Posterior vena cava (tissue), 2 donors: ENCODE results near the gene SLC26A11. TPM values are rescaled to one million over a fixed set of nuclear protein-coding genes. Genes with fewer than 3 reads are reported as not detected.
"Not testable (repeated sequence)": the region's sequence is repeated elsewhere in the genome, so short reads cannot be mapped to it uniquely, and the experiment has no call there.

ENCODE experiments used
- DNase-seq: peaks from one replicate; pipeline ENCODE4 v3.0.0-alpha.2; 2020; ENCODE audit warnings: low spot score
- intact Hi-C, 2 donors: fragments of 100-400 bp; cut with DNase I; formaldehyde crosslinking; loops; one replicate each; pipeline versions ENCODE4 v1.14.1 to v1.14.2; 2022 to 2023
- total RNA-seq, 2 donors: library from RNA; stranded (reverse); fragmentation: NEBNext Ultra II Directional; extraction: Animal tissue kit (Norgen Biotek cat#: 25700); gene quantifications; one replicate each; pipeline ENCODE4 v1.2.1, GENCODE V29; 2021
- donor health status: DM: yes; HTN: yes; CAD: no.
- donor health status: DM: yes; HTN: yes; CAD: no.

The SLC26A11 gene
- total RNA-seq, 2 donors from 2014 or later: 10.0 to 11.9 TPM

GRCh38 chr17:80253631-80254395 lies 33.6 kb downstream of the SLC26A11 start:
- intact Hi-C loops: no loop called here

DNA sequence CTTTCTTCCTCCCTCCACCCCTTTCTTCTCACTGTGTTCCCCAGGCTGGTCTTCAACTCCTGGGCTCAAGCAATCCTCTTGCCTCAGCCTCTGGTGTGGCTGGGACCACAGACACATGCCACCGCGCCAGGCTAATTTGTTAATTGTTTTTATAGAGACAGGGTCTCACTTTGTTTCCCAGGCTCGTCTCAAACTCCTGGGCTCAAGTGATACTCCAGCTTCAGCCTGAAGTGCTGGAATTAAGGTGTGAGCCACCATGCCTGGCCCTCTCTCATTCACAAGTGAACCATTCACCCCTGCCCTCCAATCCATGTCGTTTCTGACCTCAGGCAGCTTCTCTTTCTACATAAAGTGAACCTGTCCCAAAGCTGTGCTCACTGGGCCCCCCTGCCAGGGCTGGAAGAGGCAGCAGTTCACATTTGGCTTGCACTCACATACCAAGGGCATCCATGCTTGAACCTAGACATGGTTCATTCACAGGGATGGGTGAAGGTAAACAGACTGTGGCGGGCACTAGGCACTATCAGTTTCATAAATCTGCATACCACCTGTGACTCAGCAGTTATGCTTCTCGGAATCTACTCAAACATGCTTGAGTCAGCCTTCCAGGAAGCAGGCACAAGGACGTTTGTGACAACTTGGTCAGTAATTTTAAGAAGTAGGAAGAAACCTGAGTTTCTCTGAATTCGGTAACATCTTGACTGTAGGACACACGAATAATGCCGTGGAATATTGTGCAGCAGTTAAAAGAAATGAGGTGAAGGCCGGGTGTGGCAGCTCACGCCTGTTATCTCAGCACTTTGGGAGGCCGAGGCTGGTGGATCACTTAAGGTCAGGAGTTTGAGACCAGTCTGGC lies 34.4 kb downstream of the SLC26A11 start:
- intact Hi-C loops: no loop called here
- DNase-seq: no peak

More at GRCh38 chr17:80253631-80254395, 33.6 kb downstream of the SLC26A11 start:
- DNase-seq: no peak

DNA sequence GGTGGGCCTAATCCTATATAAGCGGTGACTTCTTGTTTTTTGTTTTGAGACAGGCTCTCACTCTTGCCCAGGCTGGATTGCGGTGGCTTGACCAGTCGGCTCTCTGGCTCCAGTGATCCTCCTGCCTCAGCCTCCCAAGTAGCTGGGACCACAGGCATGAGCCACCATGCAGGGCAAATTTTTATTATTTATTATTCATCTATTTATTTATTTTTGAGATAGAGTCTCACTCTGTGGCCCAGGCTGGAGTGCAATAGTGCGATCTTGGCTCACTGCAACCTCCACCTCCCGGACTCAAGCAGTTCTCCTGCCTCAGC lies 35.8 kb downstream of the SLC26A11 start:
- intact Hi-C loops: no loop called here
- DNase-seq: no peak

- intact Hi-C loops: no loop called here
- DNase-seq: no peak
Observed at GRCh38 chr17:80257716-80258213, 37.5 kb downstream of the SLC26A11 start.

- intact Hi-C loops, DNase-seq: not testable (repeated sequence)
Observed at GRCh38 chr17:80258296-80258695, 38.1 kb downstream of the SLC26A11 start.

GRCh38 chr17:80259457-80260068 lies 39.3 kb downstream of the SLC26A11 start:
- no peak for DNase-seq
- intact Hi-C loops: loop anchor here in 1 of 2 donors (2.0 kb wide), 1 partner anchor 15 kb away; no protein-coding TSS in a partner anchor

- intact Hi-C loops: loop anchor here in 1 of 2 donors (2.0 kb wide), 1 partner anchor 15 kb away; no protein-coding TSS in a partner anchor
Observed at GRCh38 chr17:80260069-80260535, 39.9 kb downstream of the SLC26A11 start.

GRCh38 chr17:80260791-80261158 lies 40.5 kb downstream of the SLC26A11 start, which contains the start of gene RNF213:
Gene RNF213 (plus strand): TSS chr17:80260852. CDS start chr17:80263682, 2,830 bp downstream.
- intact Hi-C loops: loop anchor here in 1 of 2 donors (2.0 kb wide), 1 partner anchor 14 kb away; no protein-coding TSS in a partner anchor
- DNase-seq: peak; percentile 88

More at GRCh38 chr17:80260069-80260535, 39.9 kb downstream of the SLC26A11 start:
- DNase-seq: peak; percentile 93

DNA sequence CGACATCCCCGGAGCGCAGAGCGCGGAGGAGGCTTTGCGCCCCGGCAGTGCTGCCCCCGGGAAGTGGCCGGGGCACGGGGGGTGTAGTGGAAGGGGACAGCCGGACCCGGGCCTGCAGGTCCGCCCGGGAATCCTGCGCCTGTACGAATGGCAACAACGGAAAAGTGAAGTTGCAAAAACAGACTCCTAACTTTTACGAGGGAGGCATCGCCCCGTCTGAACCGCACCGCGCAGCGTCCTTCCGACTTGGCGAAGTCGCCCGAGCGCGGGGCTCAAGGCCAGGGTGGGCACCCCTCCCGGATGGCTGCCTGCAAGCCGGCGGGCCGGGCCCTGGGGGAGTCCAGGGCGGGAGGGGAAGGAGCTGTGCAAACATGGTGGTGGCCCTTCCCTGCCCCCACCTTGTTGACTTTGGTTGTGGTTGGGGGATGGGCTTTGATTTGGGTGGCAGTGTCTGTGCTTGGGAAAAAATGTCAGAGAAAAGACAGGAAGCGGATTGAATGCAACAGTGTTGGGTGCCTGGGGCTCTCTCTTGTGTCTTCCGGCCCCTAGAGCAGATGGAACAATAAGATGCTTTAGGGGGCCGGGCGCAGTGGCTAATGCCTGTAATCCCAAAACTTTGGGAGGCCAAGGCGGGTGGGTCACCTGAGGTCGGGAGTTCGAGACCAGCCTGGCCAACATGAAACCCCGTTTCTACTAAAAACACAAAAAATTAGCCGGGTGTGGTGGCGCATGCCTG lies 41.1 kb downstream of the SLC26A11 start:
- intact Hi-C loops: loop anchor here in 1 of 2 donors (2.0 kb wide), 1 partner anchor 13 kb away; no protein-coding TSS in a partner anchor
- peak; percentile 90 for DNase-seq

- DNase-seq: no peak
- intact Hi-C loops: loop anchor here in 1 of 2 donors (2.0 kb wide), 1 partner anchor 13 kb away; no protein-coding TSS in a partner anchor
Observed at GRCh38 chr17:80261895-80262279, 41.7 kb downstream of the SLC26A11 start.

DNA sequence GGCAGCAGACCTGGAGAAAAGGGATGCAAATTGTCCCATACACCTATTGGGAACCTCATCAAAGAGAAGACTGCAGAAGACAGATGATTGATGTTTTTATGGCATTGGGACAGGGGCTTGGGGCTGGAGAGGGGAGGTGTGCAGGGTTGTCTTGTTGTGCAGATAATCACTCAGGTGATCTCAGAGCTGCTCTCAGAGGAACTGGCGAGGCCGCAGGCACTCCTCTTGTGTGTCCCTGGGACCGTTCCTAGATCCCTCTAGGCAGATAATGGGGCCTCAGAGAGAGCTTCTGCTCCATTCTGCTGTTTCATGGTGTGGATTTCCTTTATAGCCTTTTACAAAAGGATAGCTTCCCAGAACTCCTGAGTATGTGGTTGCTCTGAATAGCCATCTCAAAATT lies 42.1 kb downstream of the SLC26A11 start:
- no peak for DNase-seq
- intact Hi-C loops: no loop called here

DNA sequence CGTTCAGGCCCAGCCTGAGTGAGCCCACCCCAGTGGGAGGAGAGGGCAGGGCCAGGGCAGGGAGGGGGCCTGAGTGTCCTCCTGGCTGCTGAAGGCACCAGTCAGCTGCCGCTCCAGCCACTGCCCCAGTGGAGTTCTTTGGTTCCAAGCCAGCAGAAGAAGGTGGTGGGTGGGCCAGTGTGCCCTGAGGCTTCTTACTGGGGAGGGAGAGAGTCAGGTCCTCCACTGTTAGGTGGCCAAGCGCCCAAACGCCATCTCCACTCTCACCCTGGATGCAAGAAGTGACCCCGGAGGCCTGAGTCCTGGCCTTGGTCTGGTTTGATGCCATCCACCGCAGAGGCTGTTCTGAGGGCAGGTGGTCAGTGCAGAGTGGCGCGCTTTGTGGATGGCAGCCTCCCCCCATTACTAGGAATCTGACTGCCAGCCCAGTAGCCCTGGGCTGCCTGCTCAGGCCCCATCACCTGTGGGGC lies 42.6 kb downstream of the SLC26A11 start:
- DNase-seq: no peak
- intact Hi-C loops: no loop called here

- peak; percentile 92 for DNase-seq
- intact Hi-C loops: no loop called here
Observed at GRCh38 chr17:80263253-80264204, 43.3 kb downstream of the SLC26A11 start.

- DNase-seq: no peak
- intact Hi-C loops: no loop called here
Observed at GRCh38 chr17:80264205-80265075, 44.2 kb downstream of the SLC26A11 start.

- intact Hi-C loops: no loop called here
- DNase-seq: no peak
Observed at GRCh38 chr17:80265205-80266068, 45.2 kb downstream of the SLC26A11 start.

DNA sequence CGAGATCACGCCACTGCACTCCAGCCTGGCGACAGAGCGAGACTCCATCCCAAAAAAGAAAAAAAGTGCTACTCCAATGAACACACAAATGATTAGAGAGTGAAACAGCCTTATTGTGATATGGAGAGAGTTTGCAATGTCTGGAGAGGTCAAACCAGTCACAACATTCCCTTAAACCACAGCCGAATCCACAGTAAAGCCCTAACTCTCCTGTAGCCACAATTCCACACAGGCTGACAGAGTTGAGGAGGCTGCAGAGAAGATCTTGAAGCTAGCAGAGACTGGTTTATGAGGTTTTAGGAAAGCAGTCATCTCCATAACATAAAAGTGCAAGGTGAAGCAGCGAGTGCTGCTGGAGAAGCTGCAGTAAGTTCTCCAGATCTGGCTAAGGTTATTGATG lies 47.2 kb downstream of the SLC26A11 start:
- intact Hi-C loops: no loop called here
- DNase-seq: no peak
